GM20431 (cell line): ENCODE measurements around the gene SUPT3H.

Source experiments
- in situ Hi-C: fragments of 300-500 bp; cut with MseI, MboI; formaldehyde crosslinking; loops from one replicate; pipeline ENCODE4 v1.15.0; 2020; ENCODE audit warnings: low sequenced_read_pairs; ENCODE audit not compliant: unreplicated experiment

Gene SUPT3H

DNA sequence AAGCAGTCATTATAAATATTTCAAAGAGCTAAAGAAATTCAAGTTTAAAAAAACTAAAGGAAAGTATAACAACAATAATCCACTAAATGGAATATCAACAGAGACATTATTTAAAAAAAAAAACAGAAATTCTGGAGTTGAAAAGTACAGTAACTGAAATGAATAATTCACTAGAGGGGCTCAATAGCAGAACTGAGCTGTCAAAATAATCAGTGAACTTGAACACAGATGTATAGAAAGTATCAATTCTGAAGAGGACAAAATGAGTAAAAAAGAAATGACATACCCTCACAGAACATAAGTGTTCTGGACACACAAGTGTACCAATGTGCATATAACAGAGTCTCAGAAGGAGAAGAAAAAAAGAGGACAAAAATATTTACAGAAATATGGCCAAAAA, 241.2 kb downstream of the SUPT3H start:
- in situ Hi-C loops = no loop called here

DNA sequence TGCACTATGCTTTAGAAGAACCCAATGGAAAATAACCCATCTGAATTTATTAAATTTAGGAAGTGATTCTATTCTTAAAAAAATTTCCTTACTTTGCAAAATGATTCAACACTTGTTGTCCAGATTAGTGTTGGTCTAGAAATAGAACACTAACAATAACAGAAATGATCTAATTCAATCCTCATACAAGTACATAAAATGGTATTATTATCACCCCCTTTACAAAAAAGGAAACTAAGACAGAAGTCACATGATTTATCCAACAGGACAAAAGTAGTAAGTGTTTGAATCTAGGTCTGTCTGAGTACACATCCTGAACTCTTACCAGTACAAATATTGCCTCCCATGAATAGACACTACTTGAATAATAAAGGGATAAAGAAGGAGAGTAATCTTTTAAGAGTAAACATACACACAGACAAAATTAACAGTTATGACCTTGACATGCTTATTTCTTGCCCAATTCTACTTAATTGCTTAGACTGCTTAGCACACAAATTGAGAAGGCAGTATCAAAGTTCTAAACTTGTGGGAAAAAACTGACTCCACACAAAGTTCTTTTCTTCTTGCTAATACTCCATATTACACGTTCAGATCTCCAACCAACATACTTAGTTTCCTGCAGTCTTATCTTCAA, 245.0 kb downstream of the SUPT3H start:
- in situ Hi-C loops = no loop called here

DNA sequence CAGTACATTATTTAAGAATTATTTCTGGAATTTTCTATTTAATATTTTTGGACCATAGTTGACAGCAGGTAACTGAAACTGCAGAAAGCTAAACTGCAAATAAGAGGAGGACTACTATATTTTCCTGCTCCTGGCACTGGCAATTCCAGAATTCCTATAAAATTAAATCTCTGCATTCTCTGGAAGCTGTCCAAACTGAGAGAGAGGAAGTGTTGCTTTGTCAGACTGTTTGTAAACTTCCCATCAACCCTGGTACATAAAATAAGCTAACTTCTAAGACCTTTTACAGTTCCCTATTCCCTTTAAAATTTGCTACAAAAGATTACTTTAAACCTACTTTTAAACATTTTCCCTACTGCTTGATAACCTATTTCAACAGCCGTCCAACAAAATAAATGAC, 245.7 kb downstream of the SUPT3H start:
- in situ Hi-C loops = no loop called here

DNA sequence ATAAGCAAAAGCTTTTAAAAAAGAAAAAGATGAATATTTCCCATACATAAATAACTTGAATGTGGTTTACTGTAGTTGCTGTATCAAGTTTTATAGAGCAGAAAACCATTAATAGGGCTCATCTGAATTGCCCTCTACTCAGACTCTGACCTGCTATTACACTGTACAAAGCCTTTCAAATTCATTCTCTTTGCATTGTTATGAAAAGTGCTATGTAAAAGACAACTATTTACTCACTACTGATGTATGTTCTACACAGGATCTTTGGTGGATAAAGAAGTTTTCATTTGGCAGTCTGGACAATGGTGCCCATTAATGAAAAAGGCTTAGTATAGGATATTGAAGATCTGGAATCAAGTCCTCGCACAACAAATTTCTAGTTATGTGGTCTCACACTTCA, 248.7 kb downstream of the SUPT3H start:
- in situ Hi-C loops = no loop called here

DNA sequence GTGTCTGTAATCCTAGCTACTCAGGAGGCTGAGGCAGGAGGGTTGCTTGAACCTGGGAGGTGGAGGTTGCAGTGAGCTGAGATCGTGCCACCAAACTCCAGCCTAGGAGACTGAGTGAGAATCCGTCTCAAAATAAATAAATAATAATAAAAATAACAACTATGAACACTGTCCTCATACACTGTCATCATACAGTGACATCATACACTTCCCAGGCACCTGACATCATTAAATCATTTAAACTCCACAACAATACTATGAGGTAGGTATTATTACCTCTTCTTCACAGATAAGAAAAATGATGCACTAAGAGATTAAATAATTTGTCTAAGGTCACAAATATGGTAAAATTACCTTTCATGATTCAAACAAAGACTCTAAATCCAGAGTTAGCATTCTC, 250.5 kb downstream of the SUPT3H start:
- in situ Hi-C loops = no loop called here

DNA sequence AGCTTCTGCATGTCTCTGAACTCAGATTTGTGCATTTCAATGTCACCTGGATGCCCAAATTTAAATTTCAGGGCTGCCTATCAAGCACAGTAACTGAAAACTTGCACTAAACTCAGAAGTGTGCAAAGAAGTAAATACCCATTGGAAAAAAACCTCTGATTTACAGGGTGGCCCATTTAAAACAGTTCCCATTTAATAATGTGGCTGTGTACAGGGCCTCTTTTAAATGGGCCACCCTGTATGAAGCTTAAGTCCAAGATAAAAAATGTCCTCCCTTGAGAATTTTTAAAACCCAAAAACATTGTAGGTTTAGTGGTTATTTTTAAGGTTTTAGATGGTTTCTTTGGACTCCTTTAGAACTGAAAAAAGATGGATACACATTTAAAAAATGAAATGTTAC, 251.7 kb downstream of the SUPT3H start:
- in situ Hi-C loops = no loop called here

DNA sequence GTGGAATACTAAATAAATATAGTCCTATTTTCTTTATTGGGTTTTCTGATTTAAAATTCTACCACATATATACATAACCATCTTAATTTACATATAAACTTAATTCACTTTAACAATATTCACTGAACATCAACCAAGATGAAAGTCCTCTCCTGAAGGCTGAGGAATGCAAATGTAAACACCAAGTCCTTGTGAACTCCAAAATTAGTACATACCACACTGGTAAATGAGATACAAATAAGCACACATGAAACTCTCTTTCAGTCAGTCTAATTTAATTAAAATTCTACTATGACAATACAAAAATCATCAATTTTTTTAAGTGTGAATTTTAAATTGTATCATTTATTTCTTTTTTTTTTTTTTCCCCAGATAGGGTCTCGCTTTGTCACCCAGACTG, 254.7 kb downstream of the SUPT3H start:
- in situ Hi-C loops = no loop called here

DNA sequence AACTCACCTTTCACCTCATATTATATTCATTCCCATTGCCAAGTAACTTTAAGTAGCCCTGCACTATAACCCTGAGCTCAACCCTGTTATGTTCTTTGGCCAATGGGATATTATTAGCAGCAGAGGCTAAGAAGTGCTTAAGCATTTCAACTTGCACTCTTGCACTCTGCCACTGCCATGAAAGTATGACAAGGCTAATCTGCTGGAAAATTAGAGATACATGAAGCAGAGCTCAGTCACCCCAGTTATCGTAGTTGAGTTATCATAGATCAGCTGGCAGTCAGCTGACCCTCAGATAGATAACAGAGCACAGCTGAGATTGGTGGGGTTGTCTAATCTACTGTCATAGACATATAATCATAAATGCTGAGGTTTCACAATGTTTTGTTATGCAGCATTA, 259.0 kb downstream of the SUPT3H start:
- in situ Hi-C loops = no loop called here

DNA sequence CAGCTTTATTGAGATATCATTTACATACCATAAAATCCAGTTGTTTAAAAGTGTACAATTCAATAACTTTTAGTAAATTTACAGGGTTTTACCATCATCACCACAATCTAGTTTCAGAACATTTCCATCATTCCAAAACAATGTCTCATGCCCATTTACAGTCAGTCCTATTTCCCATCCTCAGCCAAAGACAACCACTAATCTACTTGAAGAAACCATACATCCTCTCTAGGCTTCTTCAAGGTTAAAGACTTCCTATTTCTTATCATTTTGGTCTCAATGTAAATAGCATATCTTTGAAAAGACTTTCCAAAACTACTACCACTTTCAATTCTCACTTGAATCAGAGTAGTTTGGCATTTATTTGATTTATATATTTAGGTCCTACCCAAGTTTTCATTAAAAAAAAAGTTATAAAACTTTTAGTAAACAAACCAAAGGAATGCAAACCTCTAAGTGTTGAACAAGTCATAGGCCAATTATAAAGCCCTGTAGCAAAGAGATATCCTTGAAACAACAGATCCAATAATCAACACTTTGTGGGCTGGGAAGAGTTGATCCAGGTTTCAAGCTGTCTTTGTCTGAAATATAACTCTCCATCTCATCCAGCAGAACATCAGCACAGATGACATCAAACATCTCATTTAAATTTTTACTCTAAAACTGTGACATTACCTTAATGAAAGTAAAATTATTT, 260.9 kb downstream of the SUPT3H start:
- in situ Hi-C loops = no loop called here

DNA sequence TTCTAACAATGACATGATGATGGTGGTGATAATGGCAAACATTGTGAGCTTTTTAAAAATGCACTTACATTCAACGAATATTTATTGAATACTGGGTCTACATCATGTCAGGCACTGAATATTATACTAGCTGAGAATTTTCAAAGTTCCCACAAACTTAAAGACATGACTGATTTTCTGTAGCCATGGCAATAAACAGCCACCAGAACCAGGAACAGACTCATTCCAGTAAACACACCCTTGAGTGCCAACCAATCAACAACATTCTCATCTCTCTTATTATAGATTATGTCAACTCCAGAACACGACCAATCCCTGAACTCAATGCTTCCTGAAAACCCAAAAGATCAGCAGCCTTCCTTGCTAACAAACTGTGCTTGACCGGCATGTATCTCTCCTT, 262.0 kb downstream of the SUPT3H start:
- in situ Hi-C loops = no loop called here

DNA sequence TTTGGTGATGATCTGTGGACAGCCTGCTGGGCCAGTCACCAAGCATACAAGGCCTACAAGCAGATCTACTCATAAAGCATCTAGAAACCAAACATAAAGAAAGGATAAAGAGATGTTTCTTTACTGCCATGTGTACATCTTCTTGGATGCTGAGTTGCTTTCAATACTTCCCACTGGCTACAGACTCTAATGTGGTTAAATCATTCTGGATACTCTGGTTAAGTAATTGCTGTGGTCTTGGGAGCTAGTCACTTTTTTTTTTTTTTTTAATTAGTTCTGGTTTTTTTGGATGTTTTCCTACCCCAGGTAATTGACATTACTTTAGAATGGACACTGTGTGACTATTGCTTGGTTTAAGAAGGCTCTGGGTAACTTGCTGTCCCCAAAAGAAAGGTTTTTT, 265.0 kb downstream of the SUPT3H start:
- in situ Hi-C loops = no loop called here

DNA sequence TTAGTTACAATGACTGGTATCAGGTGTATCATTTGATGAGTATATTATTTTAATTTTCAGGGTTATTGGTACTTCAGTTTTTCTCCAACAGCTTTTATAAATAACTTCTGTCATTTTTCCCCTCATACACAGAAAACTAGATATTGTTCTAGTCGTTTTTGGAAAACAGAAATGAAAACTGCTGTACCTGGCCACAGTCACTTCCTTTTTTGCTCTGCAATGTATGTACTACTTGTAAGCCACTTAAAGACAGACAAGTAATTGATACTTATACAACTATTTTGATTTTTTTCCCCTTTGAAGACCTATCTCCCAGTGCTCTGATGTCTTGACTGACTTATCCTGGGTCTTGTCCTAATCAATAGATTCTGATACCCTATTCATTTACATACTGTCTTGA, 268.2 kb downstream of the SUPT3H start:
- in situ Hi-C loops = no loop called here

DNA sequence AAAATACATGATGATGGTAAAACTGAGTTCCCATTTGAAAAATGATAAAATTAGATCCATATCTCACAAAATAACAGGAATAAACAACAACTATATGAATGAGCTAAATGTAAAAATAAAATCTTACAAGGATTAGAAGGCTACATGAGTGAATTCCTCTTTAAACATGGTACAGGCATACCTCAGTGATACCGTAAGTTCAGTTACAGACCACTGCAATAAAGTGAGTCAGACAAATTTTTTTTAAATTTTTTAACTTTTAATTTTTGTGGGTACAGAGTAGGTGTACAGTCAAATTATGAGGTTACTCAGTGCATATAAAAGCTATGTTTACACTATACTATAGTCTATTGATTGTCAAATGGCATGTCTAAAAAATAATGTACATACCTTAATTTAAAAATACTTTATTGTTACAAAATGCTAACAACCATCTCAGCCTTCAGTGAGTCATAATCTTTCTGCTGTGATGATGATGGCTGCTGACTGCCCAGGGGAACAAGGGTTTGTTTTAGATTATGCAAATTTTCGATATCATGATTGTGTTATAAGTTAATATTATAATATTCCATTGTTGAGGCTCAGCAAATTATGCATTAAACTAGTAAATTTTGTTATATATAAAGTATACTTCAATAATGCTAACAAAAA, 272.4 kb downstream of the SUPT3H start:
- in situ Hi-C loops = no loop called here

DNA sequence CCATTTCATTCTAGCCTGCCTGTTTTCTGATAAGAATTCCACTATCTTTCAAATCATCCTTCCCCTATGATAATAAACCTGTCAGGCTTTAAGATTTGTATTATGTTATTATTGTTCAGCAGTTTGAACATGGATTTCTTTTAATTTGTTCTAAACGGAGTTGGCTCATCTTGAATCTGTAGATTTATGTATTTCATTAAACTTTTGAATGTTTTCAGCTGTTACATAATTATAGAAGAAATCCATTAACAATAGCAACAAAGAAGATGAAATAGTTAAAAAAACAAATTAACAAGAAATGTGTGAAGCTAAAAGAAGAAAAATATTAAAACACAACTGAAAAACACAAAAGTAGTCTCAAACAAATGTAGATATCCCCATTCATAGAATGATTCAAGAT, 273.3 kb downstream of the SUPT3H start:
- in situ Hi-C loops = no loop called here

DNA sequence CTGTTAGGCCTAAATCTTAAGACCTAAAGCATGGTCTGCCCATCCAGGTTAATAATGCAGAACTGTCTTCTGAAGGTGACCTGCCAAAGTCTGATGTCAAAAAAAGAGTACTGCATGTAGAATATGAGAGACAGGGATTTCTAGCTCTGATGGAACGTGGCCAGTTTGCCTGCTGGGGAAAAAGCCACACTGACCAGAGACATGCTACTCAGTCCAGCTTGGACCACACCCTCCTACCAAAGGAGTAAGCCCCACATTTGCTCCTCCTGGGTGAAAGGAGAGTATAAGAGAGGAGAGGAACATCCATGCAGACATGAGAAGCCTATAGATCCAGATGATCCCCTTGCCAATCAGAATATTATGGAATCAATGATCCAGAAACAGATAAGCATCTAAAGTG, 279.5 kb downstream of the SUPT3H start:
- in situ Hi-C loops = no loop called here

DNA sequence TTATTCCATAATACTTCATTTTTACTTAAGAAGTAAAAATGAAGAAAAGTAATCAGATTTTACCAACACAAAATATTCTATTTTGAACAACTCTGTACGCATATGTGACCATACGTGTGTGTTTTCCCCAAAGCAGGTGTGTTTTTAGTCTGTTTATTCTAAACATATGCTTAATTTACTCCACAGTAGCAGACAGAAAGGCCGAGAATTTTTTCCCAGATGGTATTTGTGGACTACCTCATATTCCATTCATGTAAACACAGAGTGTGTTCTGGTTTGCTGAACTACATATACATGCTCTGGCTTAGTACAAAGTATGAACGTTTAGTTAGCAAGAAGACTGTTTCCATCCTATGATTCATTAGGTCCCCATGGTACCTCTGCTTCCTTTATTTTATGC, 282.9 kb downstream of the SUPT3H start:
- in situ Hi-C loops = no loop called here

DNA sequence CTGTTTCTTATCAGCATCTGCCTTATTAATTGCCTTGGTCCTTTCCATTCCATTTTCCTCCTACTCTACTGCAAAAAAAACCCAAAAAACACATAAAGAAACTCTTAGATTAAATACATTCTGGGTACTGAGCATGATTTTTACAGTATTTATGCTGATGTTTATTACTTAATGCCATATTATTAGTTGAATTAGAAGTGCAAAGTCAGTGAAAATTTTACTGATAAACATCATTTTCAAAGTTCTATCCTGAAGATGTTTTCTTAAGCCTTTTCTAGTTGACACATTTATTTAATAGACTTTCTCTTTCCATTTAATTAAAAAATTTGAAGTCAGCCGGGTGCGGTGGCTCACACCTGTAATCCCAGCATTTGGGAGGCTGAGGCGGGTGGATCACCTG, 285.6 kb downstream of the SUPT3H start:
- in situ Hi-C loops = no loop called here

DNA sequence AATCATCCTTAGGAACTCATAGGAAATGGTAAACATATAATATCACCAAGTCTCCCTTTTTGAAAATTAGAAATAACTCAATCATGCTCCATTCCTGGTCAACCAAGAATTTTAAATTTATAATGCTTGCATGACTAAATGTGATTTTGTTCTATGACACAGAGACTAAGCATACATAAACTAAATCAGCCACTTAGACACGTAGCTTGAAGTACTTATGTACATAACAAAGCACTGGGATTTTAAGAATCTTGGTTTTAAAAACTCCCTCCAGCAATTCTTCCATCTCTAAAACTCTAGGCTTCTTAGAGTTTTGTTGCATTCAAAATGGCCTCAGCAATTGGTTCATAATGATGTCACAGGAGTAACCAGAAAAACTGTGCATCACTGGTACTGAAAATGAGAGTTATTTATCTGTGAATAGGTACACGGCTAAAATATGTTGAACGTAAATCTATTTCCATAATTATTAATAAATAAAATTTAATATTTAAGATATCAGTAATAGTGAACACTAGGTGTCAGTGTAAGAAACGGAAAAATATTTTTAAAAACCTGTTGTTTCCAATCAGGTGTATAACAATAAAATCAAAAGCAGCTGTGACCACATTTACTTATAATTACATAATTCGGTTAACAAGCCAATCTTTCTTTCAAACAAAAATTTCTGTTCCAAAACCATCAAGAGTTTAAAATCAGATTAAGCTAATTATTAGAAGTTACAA, 291.2 kb downstream of the SUPT3H start:
- in situ Hi-C loops = no loop called here

DNA sequence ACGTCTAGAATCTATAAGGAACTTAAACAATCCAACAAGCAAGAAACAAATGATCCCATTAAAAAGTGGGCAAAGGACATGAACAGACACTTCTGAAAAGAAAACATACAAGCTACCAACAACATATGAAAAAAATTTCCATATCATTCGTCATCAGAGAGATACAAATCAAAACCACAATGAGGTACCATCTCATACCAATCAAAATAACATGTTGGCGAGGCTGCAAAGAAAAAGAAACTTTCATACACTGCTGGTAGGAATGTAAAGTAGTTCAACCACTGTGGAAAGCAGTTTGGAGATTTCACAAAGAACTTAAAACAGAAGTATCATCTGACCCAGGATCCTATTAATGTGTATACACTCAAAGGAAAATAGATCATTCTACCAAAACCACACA, 293.5 kb downstream of the SUPT3H start:
- in situ Hi-C loops = no loop called here

DNA sequence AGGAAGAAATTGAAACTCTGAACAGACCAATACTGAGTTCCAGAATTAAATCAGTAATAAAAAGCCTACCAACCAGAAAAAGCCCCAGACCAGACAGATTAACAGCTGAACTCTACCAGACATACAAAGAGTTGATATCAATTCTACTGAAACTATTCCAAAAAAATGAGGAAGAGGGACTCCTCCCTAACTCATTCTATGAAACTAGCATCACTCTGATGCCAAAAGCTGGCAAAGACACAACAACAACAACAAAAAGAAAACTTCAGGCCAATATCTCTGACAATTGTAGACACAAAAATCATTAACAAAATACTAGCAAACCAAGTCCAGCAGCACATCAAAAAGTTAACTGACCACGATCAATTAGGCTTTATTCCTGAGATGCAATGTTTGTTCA, 295.6 kb downstream of the SUPT3H start:
- in situ Hi-C loops = no loop called here

DNA sequence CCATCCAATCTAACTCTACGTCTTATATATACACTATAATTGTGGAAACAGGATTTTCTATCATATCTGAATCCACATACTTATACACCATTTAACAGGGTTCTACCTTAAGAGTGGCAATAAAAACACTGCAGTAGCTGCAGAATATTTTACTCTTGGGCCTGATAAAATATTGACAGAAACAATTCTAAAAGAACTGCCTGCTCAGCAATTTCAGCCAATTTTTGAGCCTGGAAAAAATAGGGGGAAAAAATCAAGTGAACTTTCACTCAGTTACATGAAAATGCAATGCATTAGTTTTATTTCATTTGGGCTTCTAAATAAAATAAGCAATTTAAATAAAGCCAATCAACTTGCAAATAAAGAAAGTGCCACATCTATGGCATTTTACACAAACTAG, 296.1 kb downstream of the SUPT3H start:
- in situ Hi-C loops = no loop called here
